Stimulated activated CD4-positive, alpha-beta T cell treated with anti-CD3 and anti-CD28 coated beads, Interleukin-1b, Interleukin-23, amount 100 ng/mL, for 48 hours (primary cell): Measurements from ENCODE around the gene LTBP3.
A peak's percentile ranks its signal among the peaks of the same experiment; 100 is the strongest.
"Not testable (repeated sequence)": the region's sequence is repeated elsewhere in the genome, so short reads cannot be mapped to it uniquely, and the experiment has no call there.

Experiments
- DNase-seq: peaks from one replicate; pipeline ENCODE4 v3.0.0-alpha.2; 2020

LTBP3 gene

GRCh38 chr11:65571420-65571819, 13.3 kb upstream of the LTBP3 start:
- no peak for DNase-seq

DNA sequence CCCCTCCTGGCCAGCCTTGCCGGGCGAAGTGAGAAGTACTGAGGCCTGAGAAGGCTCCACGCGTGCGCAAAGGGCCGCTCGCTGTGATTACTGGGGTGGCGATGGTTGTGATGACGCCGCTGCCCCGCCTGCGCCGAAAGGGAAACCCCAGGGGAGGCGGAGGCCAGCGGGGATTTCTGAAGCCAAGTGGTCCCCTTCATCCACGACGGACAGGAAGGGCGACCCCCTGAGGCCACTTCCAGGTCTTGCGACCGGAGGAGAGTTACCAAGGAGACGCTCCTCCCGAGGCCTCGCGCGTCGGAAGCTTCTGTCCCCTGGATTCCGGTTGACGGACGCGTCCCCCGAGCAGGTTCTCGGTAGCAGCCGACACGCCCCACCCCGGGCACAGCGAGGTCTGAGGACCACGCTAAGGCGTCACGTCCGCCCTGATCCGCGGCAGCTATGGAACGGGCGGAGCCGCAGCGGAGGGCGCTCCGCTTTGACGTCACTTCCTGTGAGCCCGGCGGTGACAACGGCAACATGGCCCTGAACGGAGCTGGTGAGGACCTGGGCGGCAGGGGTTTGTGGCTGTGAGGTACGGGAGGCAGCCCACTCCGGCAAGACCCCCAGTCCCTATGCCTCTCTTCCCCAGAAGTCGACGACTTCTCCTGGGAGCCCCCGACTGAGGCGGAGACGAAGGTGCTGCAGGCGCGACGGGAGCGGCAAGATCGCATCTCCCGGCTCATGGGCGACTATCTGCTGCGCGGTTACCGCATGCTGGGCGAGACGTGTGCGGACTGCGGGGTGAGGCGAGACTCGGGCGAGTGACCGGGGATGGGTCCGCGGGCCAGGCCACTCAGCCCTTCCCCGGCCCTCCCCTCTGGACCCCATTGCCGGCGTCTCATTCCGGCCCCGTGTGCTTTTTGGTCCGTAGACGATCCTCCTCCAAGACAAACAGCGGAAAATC, 12.1 kb upstream of the LTBP3 start, which contains the start of gene ZNRD2:
TSS of gene ZNRD2 (plus strand) at position 505 of the 946 bp plus-strand sequence. CDS start at position 520, 15 bp downstream.
- peak; percentile 100 for DNase-seq

GRCh38 chr11:65569164-65569972, 11.2 kb upstream of the LTBP3 start:
- no peak for DNase-seq

DNA sequence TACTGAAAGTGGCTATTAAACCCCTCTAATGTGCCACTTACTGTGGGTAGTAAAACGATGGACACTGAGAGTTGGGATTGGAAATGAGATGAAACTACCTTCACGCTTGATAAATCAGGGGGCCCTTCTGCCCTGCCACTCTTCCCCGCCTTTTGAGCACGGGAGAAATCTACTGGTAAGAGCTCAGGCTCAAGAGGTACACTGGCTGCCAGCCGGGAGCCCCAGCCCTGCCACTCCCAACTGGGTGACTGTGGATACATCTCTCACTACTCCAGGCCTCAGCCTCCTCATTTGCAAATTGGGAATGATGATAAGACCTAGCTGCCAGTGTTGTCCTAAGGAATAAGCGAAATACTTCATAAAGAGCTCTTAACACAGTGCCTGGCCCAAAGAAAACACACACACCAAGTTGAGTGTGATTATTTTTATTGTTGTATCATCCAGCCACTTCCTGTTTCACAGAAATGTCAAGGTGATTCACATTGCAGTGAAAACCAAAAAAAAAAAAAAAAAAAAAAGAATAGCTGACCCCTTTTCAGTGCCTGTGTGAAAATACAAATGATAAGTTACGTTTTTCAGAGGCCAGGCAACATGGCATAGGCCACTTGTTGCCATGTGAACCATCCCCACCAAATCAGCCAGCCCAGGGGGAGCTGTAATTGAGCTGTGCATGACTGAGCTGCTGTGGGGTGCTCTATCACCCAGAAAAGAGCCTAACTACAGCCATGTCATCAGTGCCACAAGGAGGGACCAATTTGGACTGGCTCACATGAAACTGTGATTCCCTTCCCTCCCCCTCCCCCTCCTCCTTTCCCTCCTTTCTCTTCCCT, 7.7 kb upstream of the LTBP3 start:
- no peak for DNase-seq

DNA sequence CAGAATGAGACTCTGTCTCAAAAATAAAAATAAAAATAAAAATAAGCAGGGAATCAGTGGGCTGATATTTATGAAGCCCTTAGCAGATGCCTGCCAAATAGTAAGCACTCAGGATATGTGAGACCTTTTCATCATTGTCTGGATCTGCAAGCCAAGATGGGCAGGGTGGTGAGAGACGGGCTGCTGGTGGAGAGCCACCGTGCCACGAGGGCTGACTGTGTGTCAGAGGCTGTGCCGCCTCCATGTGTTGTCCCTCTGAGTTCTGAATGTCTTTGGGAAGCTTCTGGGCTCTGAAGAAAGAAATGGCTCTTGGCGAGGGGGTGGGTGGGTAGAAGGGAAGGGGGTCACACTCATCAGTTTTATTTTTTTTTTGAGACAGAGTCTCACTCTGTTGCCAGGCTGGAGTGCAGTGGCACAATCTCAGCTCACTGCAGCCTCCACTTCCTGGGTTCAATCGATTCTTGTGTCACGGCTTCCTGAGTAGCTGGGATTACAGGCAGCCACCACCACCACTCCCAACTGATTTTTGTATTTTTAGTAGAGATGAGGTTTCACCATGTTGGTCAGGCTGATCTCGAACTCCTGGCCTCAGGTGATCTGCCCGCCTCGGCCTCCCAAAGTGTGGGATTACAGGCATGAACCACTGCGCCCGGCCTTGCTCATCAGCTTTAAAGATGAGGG, 6.9 kb upstream of the LTBP3 start:
- DNase-seq: not testable (repeated sequence)

- DNase-seq: no peak
These were observed 5.4 kb upstream of the LTBP3 start for GRCh38 chr11:65563601-65564000.

- no peak for DNase-seq
These were observed 4.6 kb upstream of the LTBP3 start for GRCh38 chr11:65562788-65563187.

- no peak for DNase-seq
These were observed 3.9 kb upstream of the LTBP3 start for GRCh38 chr11:65562020-65562419.

DNA sequence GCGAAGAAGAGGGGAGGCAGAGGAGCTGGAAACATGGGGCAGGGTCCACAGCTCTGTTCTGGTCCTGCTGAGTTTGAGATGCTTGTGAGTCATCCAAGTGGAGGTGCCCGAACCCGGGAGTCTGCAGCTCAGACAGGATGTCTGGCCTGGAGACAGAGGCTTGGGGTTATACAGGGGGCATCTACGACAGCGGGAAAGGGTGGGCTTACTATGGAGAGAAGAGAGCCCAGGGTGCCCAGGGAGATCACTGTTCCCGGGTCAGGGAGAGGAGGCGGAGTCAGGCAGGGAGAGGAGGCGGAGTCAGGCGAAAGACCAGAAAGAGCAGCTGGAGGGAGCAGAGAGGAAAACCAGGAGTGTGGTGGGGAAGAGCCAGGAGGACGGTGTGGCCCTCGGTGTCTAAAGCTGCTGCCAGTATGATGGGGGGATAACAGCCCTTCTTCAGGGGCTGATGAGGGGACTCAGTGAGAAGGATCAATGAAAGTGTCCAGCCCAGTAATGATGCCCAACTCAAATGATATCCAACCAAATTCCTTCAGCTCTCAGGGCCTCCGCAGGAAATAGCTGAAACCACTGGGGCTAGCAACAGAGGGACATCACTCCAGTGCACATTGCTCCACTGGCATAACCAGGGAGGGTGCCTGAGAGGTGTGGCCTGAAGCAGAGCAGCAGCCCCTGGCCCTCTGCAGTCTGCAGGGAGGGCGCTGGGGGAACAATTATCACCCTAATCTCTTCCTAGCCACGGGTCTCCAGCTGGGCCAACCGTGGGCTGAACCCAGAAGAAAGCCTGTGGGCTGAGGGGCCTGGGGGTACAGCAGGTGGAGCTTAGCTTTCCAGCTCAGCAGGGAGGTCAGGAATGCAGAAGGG, 2.6 kb upstream of the LTBP3 start:
- no peak for DNase-seq

DNA sequence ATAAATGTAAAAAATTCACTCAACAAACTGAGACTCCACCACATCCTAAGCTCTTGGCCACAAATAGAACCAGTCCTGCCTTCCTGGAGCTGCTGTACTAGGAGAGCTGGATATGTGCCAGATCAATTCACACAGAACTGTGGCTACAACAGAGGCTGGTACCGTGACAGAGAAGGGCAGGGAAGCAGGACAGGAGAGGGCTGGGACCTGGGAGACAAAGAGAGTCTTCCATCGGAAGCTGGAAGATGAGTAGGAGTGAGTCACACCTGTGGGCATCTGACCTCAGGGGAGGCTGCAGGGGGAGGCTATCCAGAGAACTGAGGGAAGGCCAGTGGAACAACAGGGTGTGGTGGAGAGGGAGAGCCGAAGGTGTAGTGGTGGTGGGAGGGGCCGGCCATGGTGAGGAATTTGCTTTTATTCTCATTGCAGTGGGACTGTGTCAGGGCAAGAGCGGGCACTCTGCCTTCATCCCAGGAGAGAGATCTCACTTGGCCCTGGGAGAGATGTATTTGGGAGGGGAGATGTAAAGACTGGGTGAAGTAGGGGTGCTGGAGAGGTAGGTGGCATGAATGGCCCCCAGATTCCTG, 1.9 kb upstream of the LTBP3 start:
- DNase-seq: no peak

DNA sequence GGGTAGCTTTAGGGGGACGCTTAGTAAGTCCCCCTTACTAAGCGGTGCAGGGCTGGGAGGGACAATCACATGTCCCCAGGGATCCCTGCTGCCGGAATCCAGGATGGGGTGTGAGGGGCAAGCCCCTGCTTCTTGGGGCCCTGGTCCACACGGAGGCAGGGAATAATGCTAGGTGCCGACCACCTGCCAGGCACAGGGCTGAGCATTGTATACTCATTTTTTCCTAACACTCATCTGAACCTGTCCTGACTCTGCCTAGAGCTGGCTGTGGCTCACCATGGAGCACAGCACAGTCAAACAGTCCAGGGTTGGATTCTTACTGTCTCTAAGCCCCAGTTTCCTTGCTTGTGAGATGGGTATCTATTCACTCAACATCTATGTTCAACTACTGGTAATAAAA, 1.4 kb upstream of the LTBP3 start:
- peak; percentile 57 for DNase-seq

DNA sequence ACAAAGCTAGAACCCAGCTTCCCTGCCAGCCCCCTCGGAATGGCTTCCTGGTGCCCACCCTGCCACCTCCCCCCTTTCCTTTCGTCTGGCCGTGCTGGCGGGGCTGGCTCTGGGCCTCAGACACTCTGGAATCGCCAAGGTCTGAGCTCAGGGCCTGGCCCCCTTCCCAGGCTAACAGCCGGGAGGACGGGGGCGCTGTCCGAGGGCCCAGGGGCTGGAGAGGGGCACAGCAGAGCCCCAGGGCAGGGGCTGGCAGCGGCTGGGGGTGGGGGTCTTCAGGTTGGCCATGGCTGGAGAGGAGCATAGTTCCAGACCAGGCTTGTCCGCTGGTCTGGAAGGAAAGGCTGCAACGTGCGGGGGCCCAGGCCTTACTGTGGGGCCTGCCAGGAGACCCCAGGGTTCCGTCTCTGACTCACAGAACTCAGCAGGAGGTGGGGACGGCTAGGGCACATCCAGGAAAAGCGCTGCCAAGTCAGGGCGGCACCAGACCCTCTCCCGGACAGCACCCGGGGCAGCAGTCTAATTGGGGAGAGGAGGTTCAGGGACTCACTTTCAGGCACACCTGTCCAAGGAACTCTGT, 861 bp upstream of the LTBP3 start:
- no peak for DNase-seq

- DNase-seq: no peak
These were observed 718 bp downstream of the LTBP3 start for GRCh38 chr11:65557280-65558001.

- no peak for DNase-seq
These were observed 1.5 kb downstream of the LTBP3 start for GRCh38 chr11:65556470-65557279.

GRCh38 chr11:65555693-65556231, 2.4 kb downstream of the LTBP3 start:
- DNase-seq: no peak

DNA sequence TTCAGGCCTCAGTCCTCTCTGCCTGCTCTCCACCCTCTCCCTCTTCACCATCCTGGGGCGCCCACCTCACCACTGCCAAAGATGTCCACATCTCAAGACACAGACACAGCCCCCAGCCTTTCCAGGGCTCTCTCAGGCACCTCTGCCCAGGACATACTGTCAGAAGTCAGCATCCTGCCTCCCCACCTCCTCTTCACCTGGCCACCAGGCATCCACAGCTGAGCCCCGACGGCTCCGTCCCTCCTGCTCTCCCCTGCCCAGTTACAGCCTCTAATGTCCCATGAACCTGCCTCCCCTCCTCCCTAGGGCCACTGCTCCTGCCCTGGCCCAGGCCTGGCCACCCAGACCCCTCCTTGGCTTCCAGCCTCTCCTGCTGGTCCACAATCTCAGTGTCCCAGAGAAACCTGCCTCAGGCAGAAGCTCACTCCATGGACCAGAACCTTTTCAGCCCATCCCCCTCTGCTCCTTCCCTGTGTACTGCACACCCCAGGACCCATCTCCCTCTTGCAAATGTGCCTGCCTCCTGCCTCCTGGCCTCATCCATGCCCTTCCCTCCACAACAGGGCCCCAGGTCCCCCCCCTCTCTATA, 3.2 kb downstream of the LTBP3 start:
- no peak for DNase-seq

- DNase-seq: no peak
These were observed 3.9 kb downstream of the LTBP3 start for GRCh38 chr11:65554057-65554818.
